Bladder microvascular endothelial cell (primary cell): ENCODE measurements around the gene MRGPRX4. TPM values are rescaled to one million over a fixed set of nuclear protein-coding genes. Genes with fewer than 3 reads are reported as not detected.

Experiments used
- total RNA-seq: library from RNA; depleted of rRNA; stranded (reverse); fragments of >200 nt; gene quantifications from 2 replicates; pipeline ENCODE4 v1.2.3, GENCODE V29; 2014

Gene MRGPRX4
- 0.57 TPM in 1 of 2 replicates, not detected in the other for total RNA-seq

DNA sequence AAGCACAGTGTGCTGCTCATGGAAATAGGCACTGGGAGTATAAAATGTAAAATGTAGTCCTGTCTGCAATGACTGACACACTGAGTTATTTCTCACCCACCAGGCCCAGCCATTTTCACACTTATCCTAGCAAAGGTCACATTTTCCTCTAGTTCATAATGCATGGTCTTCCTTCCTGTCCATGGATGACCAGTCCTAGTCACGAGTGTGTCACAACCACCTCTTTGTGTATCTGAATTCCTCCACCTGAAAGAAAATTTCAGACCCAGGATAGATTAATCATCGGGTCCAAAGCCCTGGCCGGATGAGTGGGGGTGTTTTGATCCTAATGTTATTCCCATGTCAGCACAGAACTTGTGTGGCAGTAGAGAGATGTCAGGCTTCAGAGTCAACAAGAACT, at the start of gene MRGPRX4:
Gene MRGPRX4 (plus strand): TSS at position 172 of the 400 bp plus-strand sequence. CDS start 420 bp downstream, outside the sequence.

DNA sequence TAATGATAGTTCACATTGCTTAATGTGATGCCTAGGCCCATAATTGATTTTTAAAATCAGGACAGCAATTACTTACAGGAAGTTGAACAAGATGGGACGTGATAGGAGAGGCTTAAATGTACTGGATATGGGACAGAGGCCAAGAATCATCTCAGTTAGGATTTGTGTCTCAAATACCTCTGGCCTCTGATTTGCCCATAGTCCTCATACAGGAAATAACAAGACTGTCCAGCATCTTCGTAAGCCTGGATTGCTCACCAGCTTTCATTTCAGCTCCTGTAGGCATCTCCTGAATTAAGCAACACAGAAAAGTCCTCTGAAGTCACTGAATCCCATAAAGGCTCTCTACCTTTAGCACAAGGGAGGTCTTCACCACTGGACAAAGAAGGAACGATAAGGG, 40.3 kb upstream of the MRGPRX4 start, which contains the start of gene MRGPRX3:
Gene MRGPRX3 (plus strand): TSS at position 231 of the 400 bp plus-strand sequence. CDS start 4,632 bp downstream, outside the sequence.

Other genes starting within 250 kb of the MRGPRX4 start
- 10.2 and 18.8 TPM in 2 replicates for gene SERGEF, start 159.8 kb upstream of the MRGPRX4 start, total RNA-seq
- under 0.01 TPM in 1 of 2 replicates, not detected in the other for gene TPH1, start 126.6 kb upstream of the MRGPRX4 start, total RNA-seq
- 15.3 and 16.2 TPM in 2 replicates for gene SAAL1, start 66.8 kb upstream of the MRGPRX4 start, total RNA-seq
- gene MRGPRX3, start 40.3 kb upstream of the MRGPRX4 start, total RNA-seq: 1.3 TPM in 1 of 2 replicates, not detected in the other
- gene SAA4, start 64.0 kb downstream of the MRGPRX4 start, total RNA-seq: not detected in 2 replicates
- gene SAA2, start 75.8 kb downstream of the MRGPRX4 start, total RNA-seq: not detected in 2 replicates
- gene SAA1, start 93.4 kb downstream of the MRGPRX4 start, total RNA-seq: not detected in 2 replicates
- 17.8 and 34.0 TPM in 2 replicates for gene HPS5, start 149.3 kb downstream of the MRGPRX4 start, total RNA-seq
- 27.8 and 56.1 TPM in 2 replicates for gene GTF2H1, start 149.7 kb downstream of the MRGPRX4 start, total RNA-seq
- gene LDHA, start 221.7 kb downstream of the MRGPRX4 start, total RNA-seq: 267 and 294 TPM in 2 replicates
- gene LDHC, start 239.5 kb downstream of the MRGPRX4 start, total RNA-seq: not detected in 2 replicates